NCI-H187 treated with DMSO at 0.1 percent for 48 hours (cell line): ENCODE results near the gene FN1.
"Not testable (repeated sequence)": the region's sequence is repeated elsewhere in the genome, so short reads cannot be mapped to it uniquely, and the experiment has no call there.

ENCODE experiments used
- DNase-seq: peaks from one replicate; lab custom pipeline; 2025; lab: John Stamatoyannopoulos, UW

The FN1 gene

DNA sequence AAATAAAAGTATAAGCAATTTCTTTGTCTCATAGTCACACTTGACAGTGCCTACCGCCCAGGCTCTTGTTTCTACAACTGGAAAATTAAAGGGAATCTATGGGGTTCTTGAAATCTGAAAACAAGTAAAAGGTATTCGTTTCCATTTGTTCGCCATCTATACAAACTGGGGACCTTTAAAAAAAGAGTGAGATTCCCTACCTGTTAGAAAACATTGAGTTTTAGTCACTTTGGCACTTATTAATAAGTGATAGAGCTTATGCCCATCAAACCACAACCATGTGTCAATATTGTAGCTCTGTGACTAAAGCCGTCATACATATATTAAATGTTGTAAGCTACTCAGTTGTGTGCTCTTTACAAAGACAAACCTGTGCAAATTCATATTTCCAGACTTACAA, 13.2 kb downstream of the FN1 start:
- DNase-seq, result no peak

DNA sequence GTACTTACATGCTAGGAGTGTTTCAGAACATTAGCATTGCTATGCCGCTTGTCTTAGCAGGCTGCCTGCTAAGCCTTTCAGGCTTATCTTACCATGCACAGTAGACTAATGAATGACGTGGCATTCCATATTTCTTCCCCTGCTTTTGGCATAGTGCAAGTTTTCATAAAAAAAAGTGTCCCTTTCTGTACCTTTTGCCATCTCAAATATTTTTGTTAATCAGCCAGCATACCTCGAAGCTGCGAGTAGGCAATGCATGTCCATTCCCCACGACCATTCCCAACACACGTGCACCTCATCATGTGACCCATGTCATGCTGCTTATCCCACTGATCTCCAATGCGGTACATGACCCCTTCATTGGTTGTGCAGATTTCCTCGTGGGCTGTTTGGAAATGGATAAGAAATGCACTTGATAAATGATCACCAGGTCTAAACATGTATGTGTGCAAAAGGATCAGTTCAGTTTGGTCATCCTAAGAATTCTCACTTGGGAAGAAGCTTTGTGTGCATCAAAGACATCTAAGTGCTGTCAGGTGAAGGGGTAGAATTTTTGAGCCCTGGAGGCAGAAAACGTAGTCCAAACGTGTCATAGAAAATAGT, 13.9 kb downstream of the FN1 start:
- DNase-seq, result no peak

GRCh38 chr2:215420471-215420935, 15.4 kb downstream of the FN1 start:
- DNase-seq, result no peak

GRCh38 chr2:215419769-215420470, 15.9 kb downstream of the FN1 start:
- no peak for DNase-seq

- no peak for DNase-seq
Measured at GRCh38 chr2:215419113-215419512, 16.8 kb downstream of the FN1 start.

DNA sequence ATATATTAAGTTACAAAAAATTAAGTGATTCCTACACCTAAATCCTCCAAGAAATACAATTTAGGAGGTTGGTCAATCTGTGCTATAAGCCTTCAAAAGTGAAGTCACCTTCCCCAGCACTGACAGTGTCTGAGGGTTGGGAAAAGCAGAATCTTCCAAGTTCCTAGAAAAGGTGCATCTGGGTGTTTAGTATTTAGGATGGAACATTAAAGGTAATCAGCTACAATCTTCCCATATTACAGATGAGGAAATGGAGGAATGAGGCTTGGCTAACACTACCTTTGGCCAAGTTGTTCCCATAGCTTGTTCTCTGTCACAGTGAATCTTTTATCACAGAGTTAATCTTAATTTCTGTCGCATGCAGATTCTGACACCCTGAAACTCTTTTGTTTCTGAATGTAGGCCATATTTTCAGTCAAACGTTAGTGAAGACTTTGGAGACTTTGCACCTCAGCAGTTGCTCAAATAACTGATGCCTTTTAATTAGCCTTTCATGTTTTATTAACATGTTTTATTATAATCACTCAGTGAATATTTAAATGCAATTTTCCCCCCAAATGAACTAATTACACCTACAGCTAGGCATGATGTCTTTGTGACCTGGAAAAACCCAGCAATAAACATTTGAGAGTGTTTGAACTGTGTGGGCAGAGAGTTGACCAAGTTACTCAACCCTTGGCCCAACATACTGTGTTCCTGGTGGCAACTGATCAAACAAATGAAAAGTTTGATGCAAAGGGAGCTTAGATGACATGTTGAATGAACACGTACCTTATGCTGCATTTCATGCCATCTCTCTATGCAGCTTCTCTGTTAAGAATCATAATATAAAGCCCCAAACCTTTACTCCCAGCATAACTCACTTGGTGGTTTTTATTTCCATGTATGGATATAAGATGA, 17.6 kb downstream of the FN1 start:
- DNase-seq, result no peak

- DNase-seq, result no peak
Measured at GRCh38 chr2:215417400-215417951, 18.4 kb downstream of the FN1 start.

- no peak for DNase-seq
Measured at GRCh38 chr2:215416656-215417055, 19.2 kb downstream of the FN1 start.

GRCh38 chr2:215415820-215416577, 19.9 kb downstream of the FN1 start:
- no peak for DNase-seq

GRCh38 chr2:215415218-215415617, 20.6 kb downstream of the FN1 start:
- DNase-seq, result no peak

DNA sequence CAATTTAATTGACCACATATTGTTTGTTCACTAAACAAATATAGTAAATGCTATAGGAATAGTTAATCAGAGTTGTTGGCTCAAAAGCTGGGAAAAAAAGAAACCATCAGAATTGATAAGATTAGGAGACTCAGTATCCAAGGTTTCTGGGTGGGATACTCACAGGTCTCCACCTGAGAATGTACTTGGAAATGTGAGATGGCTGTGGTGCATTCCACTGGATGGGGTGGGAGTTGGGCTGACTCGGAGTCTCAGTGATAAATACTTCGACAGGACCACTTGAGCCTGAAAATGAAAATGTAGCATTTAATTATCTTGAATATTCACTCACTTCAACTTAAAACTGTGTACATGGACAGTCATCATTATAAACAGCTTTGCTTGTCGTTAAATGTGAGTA, 21.2 kb downstream of the FN1 start:
- DNase-seq, result no peak

DNA sequence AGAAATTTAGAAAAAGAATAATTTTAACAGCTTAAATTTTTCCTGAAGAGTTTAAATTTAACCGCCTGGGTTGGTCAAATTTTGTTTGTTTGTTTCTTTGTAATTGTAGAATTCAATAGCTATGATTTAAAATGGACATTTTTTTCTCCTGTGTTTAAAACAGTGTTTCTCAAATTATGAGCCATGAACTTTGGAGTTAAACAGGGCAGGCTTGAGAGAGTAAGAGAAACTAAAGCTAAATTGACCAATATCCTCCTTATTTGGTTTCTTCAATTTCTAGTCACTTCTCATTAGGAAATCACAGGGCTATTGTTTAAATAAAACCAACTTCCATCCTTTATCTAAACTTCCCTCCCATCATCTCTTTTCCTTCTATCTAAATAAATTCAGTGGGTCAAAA, 21.9 kb downstream of the FN1 start:
- no peak for DNase-seq

- no peak for DNase-seq
Measured at GRCh38 chr2:215413484-215413777, 22.4 kb downstream of the FN1 start.

DNA sequence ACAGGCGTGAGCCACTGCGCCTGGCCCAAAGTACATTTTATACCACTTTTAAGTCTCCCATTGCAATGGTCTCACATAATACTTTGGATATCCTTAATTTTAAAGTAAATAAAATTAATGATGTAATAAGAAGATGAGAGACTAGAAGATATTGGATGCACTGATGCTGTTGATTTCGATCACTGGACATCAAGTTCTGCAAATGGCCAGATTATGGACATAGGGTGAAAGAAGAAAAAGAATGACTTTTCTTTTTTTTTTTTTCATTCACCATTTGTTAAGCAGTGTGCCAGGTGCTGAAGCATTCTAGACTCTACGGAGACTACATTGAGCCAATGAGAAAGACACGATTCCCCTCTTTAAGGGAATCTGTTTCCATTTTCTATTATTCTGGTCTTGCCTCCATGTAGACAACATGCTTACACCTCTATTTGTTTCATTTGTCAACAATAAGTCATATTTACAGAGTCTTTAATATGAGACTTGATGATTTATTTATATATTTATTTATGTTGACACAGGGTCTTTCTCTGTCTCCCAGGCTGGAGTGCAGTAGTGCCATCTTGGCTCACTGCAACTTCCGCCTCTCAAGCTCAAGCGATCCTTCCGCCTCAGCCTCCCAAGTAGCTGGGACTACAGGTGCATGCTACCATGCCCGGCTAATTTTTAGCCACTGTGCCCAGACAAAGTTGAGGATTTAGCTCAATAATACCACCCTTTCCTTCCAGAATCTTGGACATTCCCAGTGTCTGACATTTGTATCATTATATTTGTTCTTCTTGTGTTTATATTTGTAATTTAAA, 23.7 kb downstream of the FN1 start:
- DNase-seq, result no peak

- no peak for DNase-seq
Measured at GRCh38 chr2:215410932-215411285, 25.0 kb downstream of the FN1 start.

DNA sequence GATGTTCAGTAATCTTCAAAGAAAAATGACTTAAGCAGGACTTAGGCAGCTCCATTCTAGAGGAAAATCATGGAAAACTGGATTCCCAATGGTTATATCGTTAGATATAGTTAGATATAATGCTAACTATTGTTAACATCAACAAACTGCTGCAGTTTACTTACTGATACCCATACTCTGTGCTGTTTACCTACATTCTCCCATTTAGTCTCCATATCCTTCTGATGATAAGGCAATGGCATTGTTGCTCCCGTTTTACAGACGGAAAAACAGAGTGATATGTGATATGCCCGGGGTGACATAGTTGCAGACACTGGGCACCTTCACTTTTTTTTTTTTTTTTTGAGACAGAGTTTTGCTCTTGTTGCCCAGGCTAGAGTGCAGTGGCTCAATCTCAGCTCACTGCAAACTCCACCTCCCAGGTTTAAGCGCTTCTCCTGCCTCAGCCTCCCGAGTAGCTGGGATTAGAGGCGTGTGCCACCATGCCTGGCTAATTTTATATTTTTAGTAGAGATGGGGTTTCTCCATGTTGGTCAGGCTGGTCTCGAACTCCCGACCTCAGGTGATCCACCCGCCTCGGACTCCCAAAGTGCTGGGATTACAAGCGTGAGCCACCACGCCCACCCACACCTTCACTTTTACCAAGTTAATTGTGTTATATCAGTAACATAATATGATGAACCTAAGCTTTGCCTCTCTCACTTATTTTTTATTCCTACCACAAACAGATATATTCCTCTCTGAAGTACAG, 25.5 kb downstream of the FN1 start:
- DNase-seq, result not testable (repeated sequence)

DNA sequence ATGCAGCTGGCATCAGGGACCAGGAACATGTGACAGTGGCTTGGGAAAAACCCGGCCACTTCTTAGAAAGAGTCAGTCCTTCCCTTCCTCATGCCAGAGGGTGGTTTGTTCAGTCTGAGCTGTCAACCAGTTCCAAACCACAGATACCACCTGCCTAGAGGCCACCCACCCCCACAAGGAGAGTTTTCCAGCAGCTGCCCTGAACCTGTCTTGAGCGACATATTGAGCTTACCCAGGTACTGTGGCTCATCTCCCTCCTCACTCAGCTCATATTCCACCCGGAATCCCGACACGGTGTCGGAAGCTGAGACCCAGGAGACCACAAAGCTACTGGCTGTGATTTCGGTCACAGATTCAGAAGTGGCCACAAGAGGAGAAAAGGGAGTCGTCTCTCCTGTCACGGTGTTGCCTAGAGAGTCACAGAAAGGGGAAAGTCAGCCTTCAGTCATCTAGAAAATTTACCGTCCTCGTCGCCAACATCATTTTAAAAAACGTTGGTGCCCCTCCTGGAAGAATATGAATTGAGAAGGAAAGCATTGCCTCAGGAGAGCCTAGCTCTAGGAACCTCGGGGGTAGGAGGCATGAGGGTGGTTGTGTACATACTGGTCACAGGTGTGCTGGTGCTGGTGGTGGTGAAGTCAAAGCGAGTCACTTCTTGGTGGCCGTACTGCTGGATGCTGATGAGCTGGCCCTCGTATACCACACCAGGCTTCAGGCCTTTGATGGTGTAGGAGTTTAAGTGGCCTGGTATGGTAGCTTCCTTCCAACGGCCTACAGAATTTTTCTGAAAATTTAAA, 26.3 kb downstream of the FN1 start:
- no peak for DNase-seq

DNA sequence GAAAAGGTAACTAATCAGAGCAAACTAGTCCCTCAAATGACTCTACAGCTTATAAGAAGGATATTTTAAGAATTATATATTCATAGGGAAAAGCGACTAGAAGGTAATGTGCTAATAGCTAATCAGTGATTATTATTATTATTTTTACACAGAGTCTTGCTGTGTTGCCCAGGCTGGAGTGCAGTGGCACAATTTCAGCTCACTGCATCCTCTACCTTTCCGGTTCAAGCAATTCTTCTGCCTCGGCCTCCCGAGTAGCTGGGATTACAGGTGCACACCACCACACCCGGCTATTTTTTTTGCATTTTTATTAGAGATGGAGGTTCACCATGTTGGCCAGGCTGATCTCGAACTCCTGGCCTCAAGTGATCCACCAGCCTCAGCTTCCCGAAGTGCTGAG, 27.4 kb downstream of the FN1 start:
- not testable (repeated sequence) for DNase-seq

DNA sequence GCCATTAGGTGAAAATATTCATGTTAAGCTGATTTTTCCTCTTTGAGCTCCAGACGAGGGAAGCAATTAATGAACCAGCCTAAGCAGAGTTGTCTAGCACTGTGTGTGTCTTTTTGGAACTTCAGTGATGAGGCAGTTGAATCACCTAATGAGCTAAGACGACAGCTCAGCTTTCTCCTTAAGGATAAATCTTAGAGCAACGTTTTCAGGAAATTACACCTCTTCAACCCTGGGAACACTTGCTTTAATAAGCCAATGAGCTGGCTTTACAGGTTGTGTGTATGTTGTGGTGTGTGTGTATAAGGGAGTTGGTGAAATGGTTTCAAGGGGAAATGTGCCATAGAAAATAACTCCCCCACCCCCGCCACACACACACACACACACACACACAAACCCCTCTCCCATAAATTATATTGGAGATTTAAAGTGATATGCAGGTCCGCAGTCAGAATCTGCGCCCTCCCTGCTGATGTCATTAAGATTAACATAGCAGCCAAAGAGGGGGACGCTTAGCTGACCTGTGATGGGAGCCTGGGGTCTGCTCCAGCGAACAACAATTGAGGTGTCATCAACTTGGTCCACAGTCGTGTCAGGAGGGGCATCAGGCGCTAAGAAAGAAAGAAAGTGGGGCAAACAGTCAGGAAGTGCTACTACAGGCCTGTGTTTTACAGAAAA, 28.1 kb downstream of the FN1 start:
- no peak for DNase-seq
